Mammary epithelial cell (primary cell): Measurements from ENCODE around the gene ZSWIM7.

Experiments used
- EZH2 ChIP-seq: IDR thresholded peaks from 2 replicates; pipeline ENCODE4 v1.6.1; 2012; ENCODE audit warnings: low read length, inconsistent platforms, borderline replicate concordance
- TF ChIP-seq, protein P1 (sequence below), 2 donors: IDR thresholded peaks in 1 of 2; conservative IDR thresholded peaks in 1 of 2; 2 replicates each; pipeline ENCODE4 v1.5.1; 2011 to 2012; ENCODE audit warnings: inconsistent platforms in 2 of 2, low read length in 2 of 2, mild to moderate bottlenecking in 2 of 2, control low read depth in 1 of 2, low read depth in 1 of 2; ENCODE audit not compliant: insufficient read depth in 1 of 2; ENCODE audit errors: extremely low read depth in 1 of 2

DNA sequence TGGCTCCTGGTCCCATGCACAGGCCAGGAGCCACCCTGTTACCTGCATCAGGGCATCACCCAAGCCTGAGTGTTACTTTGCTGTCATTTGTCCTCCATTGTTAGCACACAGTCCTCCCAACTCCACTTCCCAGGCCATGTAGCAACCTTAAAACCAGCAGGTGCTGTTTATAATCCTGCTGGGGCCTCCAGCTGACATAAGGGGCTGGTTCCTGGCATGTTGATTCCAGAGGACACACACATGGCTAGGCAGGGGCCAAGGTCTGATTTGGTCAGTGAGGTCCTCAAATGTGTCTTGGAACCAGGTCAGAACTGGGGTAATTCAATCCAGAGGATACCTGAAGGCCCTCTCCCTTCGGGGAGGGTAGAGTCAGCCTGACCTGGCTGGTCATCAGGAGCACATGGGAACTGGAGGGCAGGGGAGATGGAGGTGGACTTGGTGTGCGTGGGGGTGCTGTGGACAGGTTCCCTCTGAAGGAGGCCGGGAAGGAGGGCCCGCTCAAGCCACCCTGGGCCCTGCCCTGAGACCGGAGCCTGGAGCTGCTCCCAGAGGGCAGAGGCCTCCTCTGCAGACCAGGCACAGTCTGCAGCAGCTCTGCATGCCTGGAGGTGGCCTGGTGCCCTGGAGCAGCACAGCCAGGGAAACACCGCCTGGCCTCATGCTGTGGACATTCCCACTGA is 48.0 kb downstream of the ZSWIM7 start:
- no peak for TF ChIP-seq EZH2
- TF ChIP-seq, protein P1, sequence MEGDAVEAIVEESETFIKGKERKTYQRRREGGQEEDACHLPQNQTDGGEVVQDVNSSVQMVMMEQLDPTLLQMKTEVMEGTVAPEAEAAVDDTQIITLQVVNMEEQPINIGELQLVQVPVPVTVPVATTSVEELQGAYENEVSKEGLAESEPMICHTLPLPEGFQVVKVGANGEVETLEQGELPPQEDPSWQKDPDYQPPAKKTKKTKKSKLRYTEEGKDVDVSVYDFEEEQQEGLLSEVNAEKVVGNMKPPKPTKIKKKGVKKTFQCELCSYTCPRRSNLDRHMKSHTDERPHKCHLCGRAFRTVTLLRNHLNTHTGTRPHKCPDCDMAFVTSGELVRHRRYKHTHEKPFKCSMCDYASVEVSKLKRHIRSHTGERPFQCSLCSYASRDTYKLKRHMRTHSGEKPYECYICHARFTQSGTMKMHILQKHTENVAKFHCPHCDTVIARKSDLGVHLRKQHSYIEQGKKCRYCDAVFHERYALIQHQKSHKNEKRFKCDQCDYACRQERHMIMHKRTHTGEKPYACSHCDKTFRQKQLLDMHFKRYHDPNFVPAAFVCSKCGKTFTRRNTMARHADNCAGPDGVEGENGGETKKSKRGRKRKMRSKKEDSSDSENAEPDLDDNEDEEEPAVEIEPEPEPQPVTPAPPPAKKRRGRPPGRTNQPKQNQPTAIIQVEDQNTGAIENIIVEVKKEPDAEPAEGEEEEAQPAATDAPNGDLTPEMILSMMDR (conservative IDR thresholded peaks at IDR 0.05 in 1 of 2, IDR thresholded peaks at IDR 0.05 in 1 of 2; ENCODE audit: extremely low read depth in 1 of 2, insufficient read depth in 1 of 2, low read depth in 1 of 2, low read length in 2 of 2) = no peak
